GM12875 (cell line): ENCODE results near the gene CDYL2.
"Not testable (repeated sequence)": the region's sequence is repeated elsewhere in the genome, so short reads cannot be mapped to it uniquely, and the experiment has no call there.

ENCODE experiments used
- H3K4me3 ChIP-seq: one replicate; pipeline ENCODE4 v1.5.1; 2011; ENCODE audit warnings: low read depth, low read length, control low read depth
- CTCF ChIP-seq: IDR thresholded peaks from 2 replicates; pipeline ENCODE4 v1.5.1; 2011; ENCODE audit warnings: low read depth, mild to moderate bottlenecking, control low read depth, inconsistent platforms, low read length, moderate library complexity, borderline replicate concordance; ENCODE audit not compliant: insufficient read depth

CDYL2 gene

GRCh38 chr16:80741724-80742123, 62.7 kb downstream of the CDYL2 start:
- H3K4me3 ChIP-seq = no peak overlapping the region
- no peak for TF ChIP-seq CTCF

GRCh38 chr16:80739523-80739922, 64.9 kb downstream of the CDYL2 start:
- no peak for TF ChIP-seq CTCF
- no peak overlapping the region for H3K4me3 ChIP-seq

GRCh38 chr16:80738521-80738920, 65.9 kb downstream of the CDYL2 start:
- no peak for TF ChIP-seq CTCF
- no peak overlapping the region for H3K4me3 ChIP-seq

- TF ChIP-seq CTCF = no peak
- no peak overlapping the region for H3K4me3 ChIP-seq
These were observed 68.6 kb downstream of the CDYL2 start for GRCh38 chr16:80735846-80736245.

- no peak overlapping the region for H3K4me3 ChIP-seq
- TF ChIP-seq CTCF = no peak
These were observed 71.0 kb downstream of the CDYL2 start for GRCh38 chr16:80733407-80733806.

- H3K4me3 ChIP-seq = no peak overlapping the region
These were observed 72.5 kb downstream of the CDYL2 start for GRCh38 chr16:80731915-80732314.

GRCh38 chr16:80727066-80727763, 77.2 kb downstream of the CDYL2 start:
- H3K4me3 ChIP-seq = not testable (repeated sequence)

More at GRCh38 chr16:80731915-80732314, 72.5 kb downstream of the CDYL2 start:
- no peak for TF ChIP-seq CTCF
